Ishikawa (cell line): Measurements from ENCODE around the gene KLF13.

Experiments
- CEBPB ChIP-seq: IDR thresholded peaks from 2 replicates; pipeline ENCODE4 v1.6.1; 2012
- CREB1 ChIP-seq: IDR thresholded peaks from 2 replicates; pipeline ENCODE4 v1.6.1; 2012; ENCODE audit warnings: low read depth
- EGR1 ChIP-seq: IDR thresholded peaks from 2 replicates; pipeline ENCODE4 v1.6.1; 2012
- EP300 ChIP-seq: IDR thresholded peaks from 2 replicates; pipeline ENCODE4 v1.6.1; 2012; ENCODE audit warnings: borderline replicate concordance
- FOXM1 ChIP-seq: IDR thresholded peaks from 2 replicates; pipeline ENCODE4 v1.6.1; 2012; ENCODE audit warnings: low read depth, borderline replicate concordance
- MAX ChIP-seq: IDR thresholded peaks from 2 replicates; pipeline ENCODE4 v1.6.1; 2012
- NFIC ChIP-seq: IDR thresholded peaks from 2 replicates; pipeline ENCODE4 v1.6.1; 2012
- RAD21 ChIP-seq: IDR thresholded peaks from 2 replicates; pipeline ENCODE4 v1.6.1; 2012; ENCODE audit warnings: low read depth
- REST ChIP-seq: IDR thresholded peaks from 2 replicates; pipeline ENCODE4 v1.6.1; 2012; ENCODE audit warnings: low read depth, mild to moderate bottlenecking
- TAF1 ChIP-seq: IDR thresholded peaks from 2 replicates; pipeline ENCODE4 v1.6.1; 2012; ENCODE audit warnings: low read depth, mild to moderate bottlenecking
- TCF12 ChIP-seq: IDR thresholded peaks from 2 replicates; pipeline ENCODE4 v1.6.1; 2012; ENCODE audit warnings: low read depth
- TEAD4 ChIP-seq: IDR thresholded peaks from 2 replicates; pipeline ENCODE4 v1.6.1; 2012
- USF1 ChIP-seq: IDR thresholded peaks from 2 replicates; pipeline ENCODE4 v1.6.1; 2012
- YY1 ChIP-seq: IDR thresholded peaks from 2 replicates; pipeline ENCODE4 v1.6.1; 2012; ENCODE audit warnings: low read depth
- ZBTB7A ChIP-seq: IDR thresholded peaks from 2 replicates; pipeline ENCODE4 v1.6.1; 2012; ENCODE audit warnings: low read depth

Gene KLF13

GRCh38 chr15:31335989-31336592 is 9.5 kb downstream of the KLF13 start:
- TF ChIP-seq YY1 (no peak), USF1 (peak; percentile 53; the same call in 1 of the 2 replicates)

DNA sequence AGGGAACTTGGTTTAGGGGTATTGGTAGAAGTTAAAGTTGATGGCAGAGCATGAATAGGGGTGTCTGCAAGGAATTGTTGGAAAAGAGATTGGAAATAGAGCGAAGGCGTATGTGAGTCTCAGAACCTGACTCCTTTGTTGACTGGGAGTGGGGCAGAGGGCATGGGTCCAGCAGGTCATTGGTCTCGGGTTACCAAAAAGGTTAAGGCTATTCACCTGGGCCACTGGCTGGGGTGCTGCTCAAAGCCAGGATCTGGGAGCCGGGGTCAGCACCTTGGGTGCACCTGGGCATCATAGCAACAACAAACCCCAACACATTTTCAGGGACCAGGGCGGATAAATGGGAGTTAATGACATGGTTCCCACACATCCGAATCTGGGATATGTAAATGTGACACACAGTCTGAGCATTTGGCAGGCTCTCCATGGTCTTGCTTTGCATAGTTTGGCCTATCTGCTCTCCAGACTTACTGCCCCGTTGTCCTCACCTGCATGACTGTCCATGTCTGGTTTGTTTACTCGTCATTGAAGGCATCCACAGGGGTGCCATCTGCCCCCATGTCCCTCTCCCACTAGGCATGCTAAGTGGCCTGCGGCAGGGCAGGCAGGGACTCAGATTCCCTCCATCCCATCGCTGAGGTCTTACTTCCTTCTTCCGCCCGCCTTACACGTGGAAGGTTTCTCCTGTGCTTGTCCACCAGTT is 10.1 kb downstream of the KLF13 start:
- no peak for TF ChIP-seq EGR1
- no peak for TF ChIP-seq CEBPB
- no peak for TF ChIP-seq FOXM1
- no peak for TF ChIP-seq TEAD4
- TF ChIP-seq NFIC: no peak
- TF ChIP-seq USF1: no peak
- TF ChIP-seq RAD21: no peak
- TF ChIP-seq MAX: no peak
- TF ChIP-seq REST: no peak
- TF ChIP-seq TAF1: no peak

- TF ChIP-seq YY1: no peak
- TF ChIP-seq MAX: no peak
- no peak for TF ChIP-seq TAF1
- no peak for TF ChIP-seq USF1
- no peak for TF ChIP-seq EP300
- no peak for TF ChIP-seq REST
- no peak for TF ChIP-seq NFIC
- TF ChIP-seq TCF12: no peak
- TF ChIP-seq CREB1: no peak
- no peak for TF ChIP-seq FOXM1
- TF ChIP-seq ZBTB7A: no peak
- no peak for TF ChIP-seq EGR1
- TF ChIP-seq RAD21: no peak
- TF ChIP-seq TEAD4: no peak
- TF ChIP-seq CEBPB: no peak
Measured at GRCh38 chr15:31337352-31338031, 10.9 kb downstream of the KLF13 start.

DNA sequence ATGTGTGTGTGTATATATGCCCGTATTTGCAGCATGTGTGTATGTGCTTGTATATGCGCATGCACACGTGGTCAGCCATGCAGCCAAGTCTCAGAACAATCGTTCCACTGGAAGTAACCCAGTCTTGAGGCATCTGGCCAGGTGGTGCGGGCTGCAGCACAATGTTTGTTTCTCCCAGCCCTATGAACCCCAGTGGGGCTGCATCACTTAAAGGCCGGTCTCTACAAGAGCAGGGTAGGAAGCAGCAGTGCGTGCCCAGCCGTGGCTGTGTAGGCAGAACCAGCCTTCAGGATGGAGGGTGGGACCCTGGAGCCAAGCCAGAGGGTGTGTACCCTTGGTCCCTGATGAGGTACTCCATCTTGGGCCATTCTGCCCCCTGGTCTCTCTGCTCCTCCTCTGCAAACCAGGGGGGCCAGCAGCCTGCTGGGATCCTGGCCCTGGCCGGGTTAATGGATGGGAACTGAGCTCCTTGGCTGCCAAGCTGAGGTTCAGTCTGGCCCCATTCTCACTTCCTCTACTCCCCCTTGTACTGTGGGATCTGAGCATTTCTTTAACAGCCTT is 11.8 kb downstream of the KLF13 start:
- TF ChIP-seq TCF12 (peak; percentile 86), REST (no peak), EP300 (peak; percentile 75; the same call in 1 of the 2 replicates), RAD21 (no peak), CREB1 (no peak), YY1 (0 out of 2 replicates have a peak, but pooled peaks have one; percentile 13), TEAD4 (peak; percentile 34; the same call in 1 of the 2 replicates), USF1 (peak; percentile 50; the same call in 1 of the 2 replicates), TAF1 (no peak), EGR1 (no peak), NFIC (peak; percentile 87)
